Neural crest cell (in vitro differentiated cells): Measurements from ENCODE around the gene TMEM37. TPM values are rescaled to one million over a fixed set of nuclear protein-coding genes. Genes with fewer than 3 reads are reported as not detected.

Source experiments
- DNase-seq: peaks from one replicate; pipeline ENCODE4 v3.0.0; 2021; ENCODE audit warnings: low read depth, mixed read lengths, low spot score
- H3K27ac Mint-ChIP-seq: one replicate; pipeline ENCODE4 v1.8.0; 2021; ENCODE audit warnings: mild to moderate bottlenecking, mixed read lengths; ENCODE audit not compliant: unreplicated experiment
- H3K27me3 Mint-ChIP-seq: 2 replicates; pipeline ENCODE4 v1.8.0; 2021; ENCODE audit warnings: low read depth, mild to moderate bottlenecking, mixed read lengths
- H3K36me3 Mint-ChIP-seq: 2 replicates; pipeline ENCODE4 v1.8.0; 2021; ENCODE audit warnings: low read depth, mild to moderate bottlenecking, mixed read lengths
- H3K4me1 Mint-ChIP-seq: 2 replicates; pipeline ENCODE4 v1.8.0; 2021; ENCODE audit warnings: mixed read lengths
- H3K4me3 Mint-ChIP-seq: one replicate; pipeline ENCODE4 v1.8.0; 2021; ENCODE audit warnings: mild to moderate bottlenecking, mixed read lengths
- H3K9me3 Mint-ChIP-seq: 2 replicates; pipeline ENCODE4 v1.8.0; 2021; ENCODE audit warnings: mixed read lengths
- total RNA-seq: library from RNA; stranded (reverse); gene quantifications from 2 replicates; pipeline ENCODE4 v1.2.1, GENCODE V29; 2021
- TF ChIP-seq, protein P1 (sequence below): fragments of 200-600 bp; sonication (generic); conservative IDR thresholded peaks from 2 replicates; pipeline ENCODE4 v1.5.0; 2021; ENCODE audit warnings: antibody characterized with exemption, mild to moderate bottlenecking

Gene TMEM37
- total RNA-seq, 1 donor from 2014 or later, result 5.3 TPM

DNA sequence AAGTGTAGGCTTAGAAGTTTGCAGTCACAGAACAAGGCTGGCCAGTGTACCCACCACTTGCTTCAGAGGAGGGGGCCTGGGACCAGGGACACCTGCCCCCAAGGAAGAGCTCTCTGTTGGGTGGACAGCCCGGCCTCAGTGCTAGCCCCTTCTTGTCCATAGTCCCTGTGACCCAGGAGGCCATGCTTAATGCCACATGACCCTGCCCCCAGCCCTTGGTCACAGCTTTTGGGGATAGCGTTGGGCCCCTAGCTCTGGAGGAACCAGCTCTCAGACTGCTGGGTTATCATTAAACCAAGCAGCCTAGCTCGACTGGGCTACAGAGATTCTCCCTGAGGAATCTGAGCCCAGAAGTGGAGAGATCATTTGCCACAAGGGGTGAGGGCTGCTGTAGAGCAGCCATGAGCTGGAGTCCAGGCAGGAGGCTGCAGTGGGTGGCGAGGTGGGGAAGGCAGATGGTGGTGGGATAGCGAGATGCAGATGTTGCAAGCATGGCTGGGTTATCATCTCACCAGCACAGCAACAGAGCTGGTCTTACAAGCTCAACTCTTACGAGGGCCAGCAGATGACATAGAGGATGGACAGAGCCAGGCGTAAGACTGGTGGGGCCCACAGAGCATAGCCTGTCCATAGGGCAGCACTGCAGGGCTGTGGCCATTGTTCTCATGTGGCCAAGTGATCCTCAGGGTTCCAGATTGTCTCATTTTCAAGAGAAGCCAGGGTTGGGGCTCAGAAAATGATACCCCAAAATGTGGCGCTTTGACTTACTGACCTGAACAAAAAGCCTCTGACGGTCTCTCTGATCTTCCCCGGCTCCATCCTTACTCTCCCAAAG, 7.2 kb upstream of the TMEM37 start:
- peaks cover 6% of the 10 kb centered on the region for H3K9me3 Mint-ChIP-seq
- DNase-seq, result no peak
- H3K4me3 Mint-ChIP-seq, result no peak overlapping the region
- peaks cover 9% of the 10 kb centered on the region for H3K27me3 Mint-ChIP-seq
- TF ChIP-seq, protein P1, sequence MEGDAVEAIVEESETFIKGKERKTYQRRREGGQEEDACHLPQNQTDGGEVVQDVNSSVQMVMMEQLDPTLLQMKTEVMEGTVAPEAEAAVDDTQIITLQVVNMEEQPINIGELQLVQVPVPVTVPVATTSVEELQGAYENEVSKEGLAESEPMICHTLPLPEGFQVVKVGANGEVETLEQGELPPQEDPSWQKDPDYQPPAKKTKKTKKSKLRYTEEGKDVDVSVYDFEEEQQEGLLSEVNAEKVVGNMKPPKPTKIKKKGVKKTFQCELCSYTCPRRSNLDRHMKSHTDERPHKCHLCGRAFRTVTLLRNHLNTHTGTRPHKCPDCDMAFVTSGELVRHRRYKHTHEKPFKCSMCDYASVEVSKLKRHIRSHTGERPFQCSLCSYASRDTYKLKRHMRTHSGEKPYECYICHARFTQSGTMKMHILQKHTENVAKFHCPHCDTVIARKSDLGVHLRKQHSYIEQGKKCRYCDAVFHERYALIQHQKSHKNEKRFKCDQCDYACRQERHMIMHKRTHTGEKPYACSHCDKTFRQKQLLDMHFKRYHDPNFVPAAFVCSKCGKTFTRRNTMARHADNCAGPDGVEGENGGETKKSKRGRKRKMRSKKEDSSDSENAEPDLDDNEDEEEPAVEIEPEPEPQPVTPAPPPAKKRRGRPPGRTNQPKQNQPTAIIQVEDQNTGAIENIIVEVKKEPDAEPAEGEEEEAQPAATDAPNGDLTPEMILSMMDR, result no peak
- peaks cover 6% of the 10 kb centered on the region for H3K36me3 Mint-ChIP-seq
- peaks cover 51% of the 10 kb centered on the region for H3K4me1 Mint-ChIP-seq
- H3K27ac Mint-ChIP-seq, result no peak overlapping the region

DNA sequence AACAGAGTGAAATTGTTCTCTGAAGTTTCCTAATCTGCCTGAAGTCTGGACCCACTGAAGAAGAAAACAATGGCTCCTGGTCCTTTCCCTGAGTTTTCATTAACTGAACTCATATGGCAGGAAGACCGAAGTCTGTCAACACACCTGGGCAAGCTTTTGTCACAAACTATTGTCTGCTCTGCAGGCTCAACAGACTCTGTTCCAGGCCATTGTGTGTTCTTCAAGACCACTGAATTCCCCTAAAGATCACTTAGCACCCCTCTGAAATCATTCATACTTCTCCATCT, 6.6 kb upstream of the TMEM37 start:
- TF ChIP-seq, protein P1, result no peak
- Mint-ChIP-seq H3K9me3 (peaks cover 6% of the 10 kb centered on the region), H3K27me3 (peaks cover 9% of the 10 kb centered on the region), H3K36me3 (peaks cover 6% of the 10 kb centered on the region), H3K4me1 (peaks cover 55% of the 10 kb centered on the region), H3K4me3 (no peak overlapping the region), H3K27ac (no peak overlapping the region)
- DNase-seq, result no peak

GRCh38 chr2:119425620-119426395, 5.8 kb upstream of the TMEM37 start:
- H3K36me3 Mint-ChIP-seq, result peaks cover 6% of the 10 kb centered on the region
- H3K27me3 Mint-ChIP-seq, result peaks cover 14% of the 10 kb centered on the region
- TF ChIP-seq, protein P1, result no peak
- DNase-seq, result no peak
- peaks cover 60% of the 10 kb centered on the region for H3K4me1 Mint-ChIP-seq
- no peak overlapping the region for H3K4me3 Mint-ChIP-seq
- H3K27ac Mint-ChIP-seq, result peak overlapping the region; percentile 68
- H3K9me3 Mint-ChIP-seq, result peaks cover 6% of the 10 kb centered on the region

GRCh38 chr2:119426396-119426675, 5.3 kb upstream of the TMEM37 start:
- Mint-ChIP-seq H3K9me3 (peaks cover 6% of the 10 kb centered on the region), H3K4me1 (peaks cover 60% of the 10 kb centered on the region), H3K4me3 (no peak overlapping the region), H3K36me3 (peaks cover 6% of the 10 kb centered on the region), H3K27ac (no peak overlapping the region), H3K27me3 (peaks cover 14% of the 10 kb centered on the region)
- no peak for DNase-seq
- TF ChIP-seq, protein P1, result no peak

DNA sequence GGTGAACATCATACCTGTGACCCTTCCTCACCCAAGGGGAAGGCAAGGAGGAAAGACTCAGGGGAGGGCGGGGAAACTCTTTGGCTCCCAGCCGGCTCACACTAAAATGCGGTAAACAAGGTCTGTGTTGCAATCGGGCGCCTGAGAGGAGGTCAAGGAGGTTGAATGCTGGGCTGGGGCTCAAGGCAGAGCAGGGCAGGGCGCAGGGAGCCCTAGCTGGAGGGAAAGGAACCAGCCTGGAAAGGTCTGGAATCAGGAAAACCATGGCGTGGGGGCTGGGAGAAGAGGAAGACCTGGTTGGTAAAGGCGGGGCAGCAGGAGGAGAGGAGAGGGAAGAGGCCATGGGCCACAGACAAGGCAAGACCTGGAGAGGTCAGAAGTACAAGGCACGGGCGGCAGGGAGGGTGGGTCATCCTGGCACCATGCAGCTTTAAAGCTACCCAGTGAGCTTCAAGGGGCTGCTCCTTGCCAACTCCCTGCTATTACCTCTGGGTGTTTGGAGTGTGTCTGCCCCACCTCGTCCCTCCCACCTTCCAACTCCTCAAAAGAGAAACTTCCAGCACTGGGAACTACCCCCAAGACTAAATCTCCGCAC, 4.8 kb upstream of the TMEM37 start:
- peaks cover 14% of the 10 kb centered on the region for H3K27me3 Mint-ChIP-seq
- H3K27ac Mint-ChIP-seq, result no peak overlapping the region
- H3K4me3 Mint-ChIP-seq, result no peak overlapping the region
- peaks cover 2% of the 10 kb centered on the region for H3K9me3 Mint-ChIP-seq
- no peak for DNase-seq
- H3K4me1 Mint-ChIP-seq, result peaks cover 60% of the 10 kb centered on the region
- H3K36me3 Mint-ChIP-seq, result peaks cover 1% of the 10 kb centered on the region
- TF ChIP-seq, protein P1, result no peak
